Astrocyte of the cerebellum (primary cell): ENCODE data around the gene ITPR2.
"Not testable (repeated sequence)": the region's sequence is repeated elsewhere in the genome, so short reads cannot be mapped to it uniquely, and the experiment has no call there.

Experiments
- DNase-seq: peaks from one replicate; pipeline ENCODE4 v3.0.0-alpha.2; 2011; ENCODE audit warnings: low read depth
- H3K4me3 ChIP-seq: 2 replicates; pipeline ENCODE4 v1.5.1; 2011; ENCODE audit warnings: mild to moderate bottlenecking, low read depth, low read length, moderate library complexity
- in situ Hi-C: cut with HindIII; loops from 2 replicates; pipeline ENCODE4 v1.10.0; 2017; ENCODE audit warnings: low sequenced_read_pairs
- TF ChIP-seq, protein P1 (sequence below): IDR thresholded peaks from 2 replicates; pipeline ENCODE4 v1.5.1; 2012; ENCODE audit warnings: low read length, low read depth, moderate library complexity, mild to moderate bottlenecking; ENCODE audit errors: missing control alignments

ITPR2 gene

DNA sequence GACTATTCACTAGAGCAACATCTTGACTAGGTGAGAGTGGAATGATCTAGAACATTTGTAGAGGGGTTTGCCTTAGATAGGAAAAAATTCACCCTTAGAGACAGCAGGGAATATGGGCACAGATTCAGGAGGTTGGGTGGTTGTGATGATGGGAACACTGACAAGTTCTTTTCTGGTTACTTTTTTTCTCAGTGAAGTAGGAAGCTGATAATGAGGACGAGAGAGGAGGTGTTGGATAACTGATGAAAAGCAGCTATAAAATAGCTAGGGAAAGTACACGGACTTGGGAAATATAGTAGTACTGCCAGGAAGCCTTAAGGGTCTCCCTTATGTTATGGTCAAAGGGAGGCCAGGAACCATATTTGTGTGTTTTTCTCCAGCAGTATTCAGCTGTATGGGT lies 387.1 kb downstream of the ITPR2 start:
- H3K4me3 ChIP-seq, result no peak overlapping the region
- no peak for DNase-seq
- TF ChIP-seq, protein P1, sequence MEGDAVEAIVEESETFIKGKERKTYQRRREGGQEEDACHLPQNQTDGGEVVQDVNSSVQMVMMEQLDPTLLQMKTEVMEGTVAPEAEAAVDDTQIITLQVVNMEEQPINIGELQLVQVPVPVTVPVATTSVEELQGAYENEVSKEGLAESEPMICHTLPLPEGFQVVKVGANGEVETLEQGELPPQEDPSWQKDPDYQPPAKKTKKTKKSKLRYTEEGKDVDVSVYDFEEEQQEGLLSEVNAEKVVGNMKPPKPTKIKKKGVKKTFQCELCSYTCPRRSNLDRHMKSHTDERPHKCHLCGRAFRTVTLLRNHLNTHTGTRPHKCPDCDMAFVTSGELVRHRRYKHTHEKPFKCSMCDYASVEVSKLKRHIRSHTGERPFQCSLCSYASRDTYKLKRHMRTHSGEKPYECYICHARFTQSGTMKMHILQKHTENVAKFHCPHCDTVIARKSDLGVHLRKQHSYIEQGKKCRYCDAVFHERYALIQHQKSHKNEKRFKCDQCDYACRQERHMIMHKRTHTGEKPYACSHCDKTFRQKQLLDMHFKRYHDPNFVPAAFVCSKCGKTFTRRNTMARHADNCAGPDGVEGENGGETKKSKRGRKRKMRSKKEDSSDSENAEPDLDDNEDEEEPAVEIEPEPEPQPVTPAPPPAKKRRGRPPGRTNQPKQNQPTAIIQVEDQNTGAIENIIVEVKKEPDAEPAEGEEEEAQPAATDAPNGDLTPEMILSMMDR, result no peak
- in situ Hi-C loops, result no loop called here

DNA sequence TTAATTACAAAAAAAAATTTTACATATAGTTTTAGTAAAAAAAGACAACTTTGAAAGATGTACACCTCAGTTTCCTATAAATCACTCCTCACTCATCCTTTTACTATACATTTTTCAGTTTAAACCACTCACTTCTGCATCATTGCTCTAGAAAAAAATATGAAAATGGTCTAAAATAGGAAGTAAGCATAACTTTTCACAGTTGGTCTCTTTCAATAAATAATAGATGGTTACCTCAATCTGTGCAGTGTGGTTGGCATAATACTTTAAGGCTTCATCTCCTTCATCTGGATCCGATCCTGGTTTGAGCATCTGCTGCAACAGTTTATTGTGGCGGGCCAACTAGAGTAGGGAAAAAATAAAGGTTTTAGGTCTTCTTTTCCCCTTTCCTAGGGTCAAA lies 389.7 kb downstream of the ITPR2 start:
- H3K4me3 ChIP-seq, result no peak overlapping the region
- in situ Hi-C loops, result no loop called here
- DNase-seq, result no peak
- TF ChIP-seq, protein P1, result no peak

DNA sequence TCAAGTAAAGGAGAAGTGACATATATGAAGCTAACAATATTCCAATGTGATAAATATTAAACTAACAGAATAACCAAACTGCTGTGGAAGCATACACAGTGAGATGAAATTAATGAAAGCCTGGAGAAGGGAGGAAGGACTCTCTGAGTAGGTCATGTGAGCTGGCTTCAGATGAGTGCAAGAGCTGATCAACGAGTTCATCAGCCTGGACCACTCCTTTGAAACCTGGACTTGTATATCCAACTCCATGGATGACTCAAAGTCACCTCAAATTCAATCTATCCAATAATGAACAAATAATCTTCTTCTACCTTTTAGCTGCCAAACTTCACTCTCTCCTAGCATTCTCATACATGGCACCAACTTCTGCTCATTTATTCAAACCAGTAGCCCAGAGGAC lies 391.6 kb downstream of the ITPR2 start:
- H3K4me3 ChIP-seq, result no peak overlapping the region
- no peak for DNase-seq
- in situ Hi-C loops, result no loop called here
- TF ChIP-seq, protein P1, result no peak

DNA sequence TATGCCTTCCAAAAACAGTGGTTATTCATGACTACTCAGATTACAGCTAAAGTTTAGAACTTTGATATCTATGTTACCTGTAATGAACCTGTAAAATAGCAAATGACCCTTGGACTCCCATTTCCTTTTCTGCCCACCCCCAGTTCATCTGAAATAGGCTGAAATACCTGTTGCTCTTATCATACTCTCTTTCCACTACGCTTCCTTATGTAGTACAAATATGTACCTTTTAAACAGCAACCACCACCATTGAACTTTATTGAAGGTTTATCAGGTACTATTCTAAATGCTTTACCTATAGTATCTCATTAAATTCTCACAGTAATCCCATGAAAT lies 398.0 kb downstream of the ITPR2 start:
- in situ Hi-C loops, result no loop called here
- DNase-seq, result no peak
- no peak overlapping the region for H3K4me3 ChIP-seq

DNA sequence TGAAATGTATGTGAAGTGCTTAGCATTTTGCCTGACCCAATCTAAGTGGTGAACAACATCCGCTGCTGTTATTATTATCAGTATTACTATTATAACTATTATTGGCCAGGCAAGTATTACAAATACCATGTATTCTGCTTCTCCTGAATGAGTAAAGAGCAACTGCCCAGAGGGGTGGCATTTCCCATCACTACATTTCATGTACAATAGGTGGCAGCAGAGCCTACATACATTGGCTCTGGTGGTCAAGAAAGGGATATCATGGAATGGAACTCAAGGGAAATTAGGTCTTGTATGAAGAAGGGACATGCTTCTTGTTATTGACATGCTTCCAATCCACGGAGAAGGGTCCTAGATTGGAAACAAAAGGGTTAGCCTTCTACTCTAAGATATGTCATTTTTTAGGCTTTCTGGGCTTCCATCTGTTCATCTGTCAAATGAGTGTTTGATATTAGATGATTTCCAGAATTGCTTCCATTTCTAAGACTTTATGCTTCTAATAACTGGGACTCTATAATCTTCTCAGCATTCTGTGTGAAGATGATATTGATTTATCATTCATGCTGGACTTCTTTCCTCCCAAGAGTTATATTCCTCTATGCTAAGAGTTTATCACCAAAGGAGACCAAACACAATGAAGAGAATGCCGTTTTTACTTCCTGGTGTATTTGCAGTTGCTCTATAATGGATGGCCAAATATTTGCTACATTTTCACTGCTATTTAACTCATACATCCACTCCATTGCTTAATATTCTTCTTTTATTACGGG lies 398.5 kb downstream of the ITPR2 start:
- TF ChIP-seq, protein P1, result peak; percentile 78
- in situ Hi-C loops, result no loop called here
- peak; percentile 22 for DNase-seq
- no peak overlapping the region for H3K4me3 ChIP-seq

More for the DNA sequence above, 398.0 kb downstream of the ITPR2 start:
- TF ChIP-seq, protein P1, result no peak

DNA sequence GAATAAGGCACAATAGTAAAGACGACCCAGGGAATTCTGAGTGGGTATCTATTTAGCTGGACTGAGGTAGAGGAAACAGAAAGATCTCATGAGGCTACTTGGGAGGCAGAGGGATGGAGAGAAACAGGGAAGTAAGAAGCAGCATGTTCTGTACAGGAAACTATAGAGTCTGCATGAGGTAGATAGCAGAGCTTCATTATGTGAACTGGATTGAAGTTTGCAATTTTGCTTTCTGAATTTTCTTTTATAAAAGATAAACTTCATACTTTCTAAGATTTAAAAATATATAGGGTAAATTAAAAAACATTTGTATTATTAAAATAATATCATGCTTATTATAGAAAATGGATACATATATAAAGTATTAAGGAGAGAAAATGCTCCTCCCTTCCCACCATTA lies 399.3 kb downstream of the ITPR2 start:
- H3K4me3 ChIP-seq, in situ Hi-C loops, DNase-seq: not testable (repeated sequence)

DNA sequence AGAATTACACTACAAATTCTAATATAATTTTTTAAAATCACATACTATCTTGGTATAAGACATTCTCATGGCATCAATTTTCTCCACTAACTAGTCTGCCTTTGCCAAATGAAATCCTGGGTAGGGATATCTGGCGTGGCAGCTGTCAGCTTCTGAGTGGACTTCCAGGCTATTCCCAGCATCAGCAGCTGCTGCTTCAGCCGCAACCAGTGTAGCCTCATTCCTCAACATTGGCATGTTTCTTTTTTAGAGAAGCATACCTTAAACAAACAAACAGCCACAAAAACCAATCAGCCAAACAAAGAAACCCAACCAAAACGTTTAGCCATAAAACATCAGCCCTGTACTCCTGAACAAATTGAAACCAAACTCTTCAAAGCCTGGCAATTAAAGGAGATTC lies 401.8 kb downstream of the ITPR2 start:
- H3K4me3 ChIP-seq, result no peak overlapping the region
- no peak for DNase-seq
- TF ChIP-seq, protein P1, result no peak
- in situ Hi-C loops, result no loop called here

DNA sequence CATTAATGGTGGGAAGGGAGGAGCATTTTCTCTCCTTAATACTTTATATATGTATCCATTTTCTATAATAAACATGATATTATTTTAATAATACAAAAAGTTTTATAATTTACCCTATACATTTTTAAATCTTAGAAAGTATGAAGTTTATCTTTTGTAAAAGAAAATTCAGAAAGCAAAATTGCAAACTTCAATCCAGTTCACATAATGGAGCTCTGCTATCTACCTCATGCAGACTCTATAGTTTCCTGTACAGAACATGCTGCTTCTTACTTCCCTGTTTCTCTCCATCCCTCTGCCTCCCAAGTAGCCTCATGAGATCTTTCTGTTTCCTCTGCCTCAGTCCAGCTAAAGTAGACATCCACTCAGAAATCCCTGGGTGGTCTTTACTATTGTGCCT lies 402.4 kb downstream of the ITPR2 start:
- H3K4me3 ChIP-seq, DNase-seq, in situ Hi-C loops: not testable (repeated sequence)
